GM13976 (cell line): Measurements from ENCODE around the gene RRP7A.
"Not testable (repeated sequence)": the region's sequence is repeated elsewhere in the genome, so short reads cannot be mapped to it uniquely, and the experiment has no call there.

Experiments used
- DNase-seq: peaks from one replicate; pipeline ENCODE4 v3.0.0; 2012; ENCODE audit warnings: low spot score
- in situ Hi-C: fragments of 300-500 bp; cut with MboI; formaldehyde crosslinking; loops from one replicate; pipeline ENCODE4 v1.12.0; 2022; ENCODE audit warnings: low sequenced_read_pairs, mixed read lengths, inconsistent platforms; ENCODE audit not compliant: unreplicated experiment
- TF ChIP-seq, protein P1 (sequence below): IDR thresholded peaks from 2 replicates; pipeline ENCODE4 v1.5.1; 2012; ENCODE audit warnings: borderline replicate concordance, mild to moderate bottlenecking; ENCODE audit not compliant: insufficient read depth; ENCODE audit errors: extremely low read depth, missing control alignments, control extremely low read depth

Gene RRP7A

DNA sequence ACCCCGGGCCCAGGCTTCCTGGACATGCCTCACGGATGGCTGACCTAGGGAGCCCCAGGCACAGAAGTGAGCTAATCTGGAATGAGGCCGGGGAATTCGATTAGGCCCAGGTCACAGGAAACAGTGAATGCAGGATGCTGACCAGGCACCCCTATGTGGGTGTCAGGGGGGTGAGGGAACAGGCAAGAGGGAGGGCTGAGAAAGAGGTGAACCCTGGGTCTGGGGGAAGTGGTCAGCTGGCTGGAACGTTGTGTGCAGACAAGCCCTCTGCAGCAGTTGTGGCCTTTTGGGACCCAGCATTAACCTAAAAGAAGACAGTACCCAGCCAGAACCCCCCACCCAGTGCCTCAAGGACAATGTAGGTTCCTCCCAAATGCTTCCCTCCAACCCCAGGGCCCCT is 42.3 kb upstream of the RRP7A start:
- TF ChIP-seq, protein P1, sequence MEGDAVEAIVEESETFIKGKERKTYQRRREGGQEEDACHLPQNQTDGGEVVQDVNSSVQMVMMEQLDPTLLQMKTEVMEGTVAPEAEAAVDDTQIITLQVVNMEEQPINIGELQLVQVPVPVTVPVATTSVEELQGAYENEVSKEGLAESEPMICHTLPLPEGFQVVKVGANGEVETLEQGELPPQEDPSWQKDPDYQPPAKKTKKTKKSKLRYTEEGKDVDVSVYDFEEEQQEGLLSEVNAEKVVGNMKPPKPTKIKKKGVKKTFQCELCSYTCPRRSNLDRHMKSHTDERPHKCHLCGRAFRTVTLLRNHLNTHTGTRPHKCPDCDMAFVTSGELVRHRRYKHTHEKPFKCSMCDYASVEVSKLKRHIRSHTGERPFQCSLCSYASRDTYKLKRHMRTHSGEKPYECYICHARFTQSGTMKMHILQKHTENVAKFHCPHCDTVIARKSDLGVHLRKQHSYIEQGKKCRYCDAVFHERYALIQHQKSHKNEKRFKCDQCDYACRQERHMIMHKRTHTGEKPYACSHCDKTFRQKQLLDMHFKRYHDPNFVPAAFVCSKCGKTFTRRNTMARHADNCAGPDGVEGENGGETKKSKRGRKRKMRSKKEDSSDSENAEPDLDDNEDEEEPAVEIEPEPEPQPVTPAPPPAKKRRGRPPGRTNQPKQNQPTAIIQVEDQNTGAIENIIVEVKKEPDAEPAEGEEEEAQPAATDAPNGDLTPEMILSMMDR, result no peak
- in situ Hi-C loops, result no loop called here
- DNase-seq, result no peak

- in situ Hi-C loops, result no loop called here
- DNase-seq, result peak; percentile 42
- TF ChIP-seq, protein P1, result peak; percentile 33
These were observed 41.2 kb upstream of the RRP7A start for GRCh38 chr22:42560781-42561180.

DNA sequence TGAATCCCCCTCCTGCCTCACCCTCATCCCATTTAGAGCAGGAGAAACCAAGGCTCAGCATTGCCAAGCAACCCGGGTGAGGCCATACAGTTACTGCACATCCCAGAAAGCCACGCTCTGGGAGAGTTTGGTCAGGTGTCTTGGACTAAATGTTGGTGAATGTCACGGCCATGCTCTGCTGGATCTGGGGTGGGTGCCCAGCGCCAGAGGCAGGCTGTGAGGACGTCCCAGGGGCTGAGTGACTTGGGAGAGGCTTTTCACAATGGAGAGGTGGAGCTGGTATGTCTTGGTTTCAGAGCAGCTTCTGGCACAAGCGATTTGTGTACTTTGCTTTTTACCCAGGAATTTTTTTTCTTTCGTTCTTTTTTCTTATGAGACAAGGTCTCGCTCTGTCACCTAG is 40.8 kb upstream of the RRP7A start:
- peak; percentile 10 for DNase-seq
- in situ Hi-C loops, result no loop called here
- TF ChIP-seq, protein P1, result no peak

- DNase-seq, result peak; percentile 95
These were observed 34.1 kb upstream of the RRP7A start, which contains the start of gene SERHL2 for GRCh38 chr22:42553475-42554361. SERHL2 (plus strand) TSS chr22:42553956; CDS start chr22:42554021, 65 bp downstream.

GRCh38 chr22:42552294-42552647 is 32.7 kb upstream of the RRP7A start:
- in situ Hi-C loops, DNase-seq: not testable (repeated sequence)

More at GRCh38 chr22:42553475-42554361, 34.1 kb upstream of the RRP7A start, which contains the start of gene SERHL2:
- TF ChIP-seq, protein P1, result no peak
- in situ Hi-C loops, result no loop called here

- peak; percentile 4 for DNase-seq
- TF ChIP-seq, protein P1, result no peak
- in situ Hi-C loops, result no loop called here
These were observed 29.9 kb upstream of the RRP7A start for GRCh38 chr22:42549331-42550060.
